Measurements from ENCODE around the gene RNASEH1.

- TF ChIP-seq CTCF (IDR thresholded peaks at IDR 0.05): no peak
- TF ChIP-seq POLR2A (IDR thresholded peaks at IDR 0.05): no peak
- no peak for TF ChIP-seq POLR2AphosphoS5 (IDR thresholded peaks at IDR 0.05)
Observed at GRCh38 chr2:3572620-3573019, 14.5 kb upstream of the RNASEH1 start.
